ENCODE measurements around the gene AGAP1.

AGAP1 gene

DNA sequence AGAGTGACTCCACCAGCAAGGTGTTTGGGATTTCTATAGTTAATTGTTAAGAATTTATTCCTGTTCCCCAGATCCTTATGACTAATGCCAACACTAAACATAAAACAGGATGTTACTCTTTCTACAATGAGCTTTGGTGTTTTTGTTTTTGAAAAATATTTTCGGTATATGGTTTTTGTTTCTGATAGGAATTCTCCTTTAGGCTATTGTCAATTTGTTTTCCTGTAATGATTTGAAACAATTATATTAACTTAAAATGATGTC is 182.6 kb downstream of the AGAP1 start:
- H3K27ac Mint-ChIP-seq (ENCODE audit: low read depth): no peak overlapping the region
- DNase-seq (ENCODE audit: low spot score in 2 of 2) (no peak), ATAC-seq (replicated peaks; ENCODE audit: extremely low read depth, poor library complexity, severe bottlenecking) (no peak)
- H3K9me3 Mint-ChIP-seq: no peaks in the 10 kb centered on the region
- H3K4me3 Mint-ChIP-seq: no peak overlapping the region
- peaks cover 2% of the 10 kb centered on the region for H3K36me3 Mint-ChIP-seq (ENCODE audit: insufficient read depth)
- H3K27me3 Mint-ChIP-seq: peaks cover 5% of the 10 kb centered on the region
- peaks cover 18% of the 10 kb centered on the region for H3K4me1 Mint-ChIP-seq

GRCh38 chr2:235677276-235677788 is 183.5 kb downstream of the AGAP1 start:
- Mint-ChIP-seq H3K27ac (ENCODE audit: low read depth) (no peak overlapping the region), H3K36me3 (ENCODE audit: insufficient read depth) (peaks cover 2% of the 10 kb centered on the region), H3K4me1 (peaks cover 18% of the 10 kb centered on the region), H3K27me3 (no peaks in the 10 kb centered on the region), H3K4me3 (no peak overlapping the region), H3K9me3 (no peaks in the 10 kb centered on the region)
- no peak for ATAC-seq (replicated peaks; ENCODE audit: extremely low read depth, poor library complexity, severe bottlenecking)
- DNase-seq (ENCODE audit: low spot score in 2 of 2): no peak

DNA sequence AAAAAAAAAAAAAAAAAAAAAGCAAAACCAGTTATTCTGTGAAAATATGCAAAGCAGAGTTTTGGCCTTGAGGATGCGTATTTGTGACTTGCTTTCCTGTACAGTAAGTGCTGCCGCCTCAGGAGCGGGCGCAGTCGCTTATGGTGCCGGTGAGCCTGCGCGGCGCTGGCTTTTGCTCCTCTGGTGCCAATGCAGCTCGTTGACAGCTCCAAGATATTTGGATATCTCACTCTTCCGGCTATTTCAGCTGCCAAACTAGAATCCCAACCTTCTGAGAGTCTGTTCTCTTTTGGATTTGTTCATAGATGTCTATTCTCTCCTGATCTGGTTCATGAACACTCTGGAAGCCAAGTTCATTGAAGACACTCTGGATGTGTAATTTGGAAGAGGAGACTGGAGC is 184.1 kb downstream of the AGAP1 start:
- H3K9me3 Mint-ChIP-seq: no peaks in the 10 kb centered on the region
- H3K27ac Mint-ChIP-seq (ENCODE audit: low read depth): no peak overlapping the region
- ATAC-seq (replicated peaks; ENCODE audit: extremely low read depth, poor library complexity, severe bottlenecking) (no peak), DNase-seq (ENCODE audit: low spot score in 2 of 2) (no peak)
- peaks cover 2% of the 10 kb centered on the region for H3K36me3 Mint-ChIP-seq (ENCODE audit: insufficient read depth)
- no peak overlapping the region for H3K4me3 Mint-ChIP-seq
- peaks cover 18% of the 10 kb centered on the region for H3K4me1 Mint-ChIP-seq
- H3K27me3 Mint-ChIP-seq: no peaks in the 10 kb centered on the region

DNA sequence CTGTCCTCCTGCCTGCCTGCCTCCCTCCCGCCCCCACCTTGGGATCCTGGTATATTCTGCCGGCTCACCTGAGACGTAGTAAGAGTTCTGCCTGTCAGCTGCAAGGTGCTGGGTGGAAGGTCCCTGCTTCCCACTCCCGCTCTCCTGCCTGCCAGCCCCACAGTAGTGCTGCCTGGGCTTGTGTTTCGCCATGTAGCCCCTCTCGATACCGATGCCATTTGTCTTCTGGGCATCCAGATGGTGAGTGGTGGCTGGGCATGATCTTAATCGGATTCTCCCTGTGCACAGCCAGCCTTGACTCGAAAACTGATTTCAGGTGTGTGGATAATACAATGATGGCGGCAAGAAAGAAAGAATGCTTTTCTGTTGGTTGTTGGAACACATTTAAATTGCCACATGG is 184.9 kb downstream of the AGAP1 start:
- Mint-ChIP-seq H3K36me3 (ENCODE audit: insufficient read depth) (peaks cover 2% of the 10 kb centered on the region), H3K4me1 (peaks cover 20% of the 10 kb centered on the region), H3K27ac (ENCODE audit: low read depth) (no peak overlapping the region), H3K27me3 (no peaks in the 10 kb centered on the region), H3K4me3 (no peak overlapping the region), H3K9me3 (no peaks in the 10 kb centered on the region)
- ATAC-seq (replicated peaks; ENCODE audit: extremely low read depth, poor library complexity, severe bottlenecking): no peak
- no peak for DNase-seq (ENCODE audit: low spot score in 2 of 2)

GRCh38 chr2:235679471-235679870 is 185.6 kb downstream of the AGAP1 start:
- Mint-ChIP-seq H3K4me3 (no peak overlapping the region), H3K9me3 (no peaks in the 10 kb centered on the region), H3K27ac (ENCODE audit: low read depth) (peak overlapping the region; percentile 42), H3K27me3 (no peaks in the 10 kb centered on the region), H3K36me3 (ENCODE audit: insufficient read depth) (peaks cover 2% of the 10 kb centered on the region), H3K4me1 (peaks cover 18% of the 10 kb centered on the region)
- DNase-seq (ENCODE audit: low spot score in 2 of 2): no peak
- ATAC-seq (replicated peaks; ENCODE audit: extremely low read depth, poor library complexity, severe bottlenecking): no peak

DNA sequence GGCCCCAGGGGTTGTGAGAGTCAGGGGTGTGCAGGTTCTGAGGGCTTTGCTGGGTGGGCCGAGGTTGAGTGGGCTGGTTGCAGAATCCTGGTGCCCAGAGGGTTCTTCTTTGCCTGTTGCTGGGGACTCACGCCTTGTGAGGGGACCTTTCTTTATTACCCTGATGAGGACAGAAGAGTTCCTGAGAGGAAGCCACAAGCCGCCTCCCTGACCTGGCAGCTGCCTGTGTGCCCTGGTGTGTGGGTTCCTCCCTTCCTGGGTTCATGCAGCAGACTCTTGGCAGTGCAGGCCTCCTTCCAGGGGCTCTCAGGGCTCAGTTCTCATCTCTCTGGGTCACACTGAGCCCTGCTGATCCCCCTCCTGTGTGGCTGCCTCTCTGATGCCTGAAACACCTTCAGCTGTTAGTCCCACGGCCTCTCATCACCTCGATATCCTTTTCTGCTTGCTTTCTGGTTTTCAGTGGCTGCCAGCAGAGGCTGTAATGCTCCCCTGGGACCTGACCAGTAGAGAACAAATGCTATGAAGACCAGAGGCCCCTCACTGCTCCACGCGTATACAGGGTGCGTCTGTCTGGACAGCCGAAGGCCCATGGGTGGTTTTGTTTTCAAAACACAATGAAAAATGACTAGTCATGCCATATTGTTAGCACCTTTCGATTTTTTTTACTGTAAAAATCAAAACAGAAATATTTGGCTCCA is 191.3 kb downstream of the AGAP1 start:
- peak overlapping the region; percentile 87 for H3K27ac Mint-ChIP-seq (ENCODE audit: low read depth)

GRCh38 chr2:235688511-235689426 is 194.9 kb downstream of the AGAP1 start:
- H3K4me3 Mint-ChIP-seq: no peak overlapping the region
- H3K4me1 Mint-ChIP-seq: peaks cover 43% of the 10 kb centered on the region
- H3K9me3 Mint-ChIP-seq: no peaks in the 10 kb centered on the region
- ATAC-seq (replicated peaks; ENCODE audit: extremely low read depth, poor library complexity, severe bottlenecking): no peak
- H3K36me3 Mint-ChIP-seq (ENCODE audit: insufficient read depth): peaks cover 6% of the 10 kb centered on the region
- H3K27me3 Mint-ChIP-seq: no peaks in the 10 kb centered on the region
- no peak for DNase-seq (ENCODE audit: low spot score in 2 of 2)
- no peak overlapping the region for H3K27ac Mint-ChIP-seq (ENCODE audit: low read depth)

More for the DNA sequence above, 191.3 kb downstream of the AGAP1 start:
- ATAC-seq (replicated peaks; ENCODE audit: extremely low read depth, poor library complexity, severe bottlenecking) (peak; percentile 62), DNase-seq (ENCODE audit: low spot score in 2 of 2) (no peak)
- Mint-ChIP-seq H3K4me1 (peaks cover 41% of the 10 kb centered on the region), H3K27me3 (no peaks in the 10 kb centered on the region), H3K36me3 (ENCODE audit: insufficient read depth) (peaks cover 6% of the 10 kb centered on the region), H3K9me3 (no peaks in the 10 kb centered on the region), H3K4me3 (peak overlapping the region; percentile 70)

DNA sequence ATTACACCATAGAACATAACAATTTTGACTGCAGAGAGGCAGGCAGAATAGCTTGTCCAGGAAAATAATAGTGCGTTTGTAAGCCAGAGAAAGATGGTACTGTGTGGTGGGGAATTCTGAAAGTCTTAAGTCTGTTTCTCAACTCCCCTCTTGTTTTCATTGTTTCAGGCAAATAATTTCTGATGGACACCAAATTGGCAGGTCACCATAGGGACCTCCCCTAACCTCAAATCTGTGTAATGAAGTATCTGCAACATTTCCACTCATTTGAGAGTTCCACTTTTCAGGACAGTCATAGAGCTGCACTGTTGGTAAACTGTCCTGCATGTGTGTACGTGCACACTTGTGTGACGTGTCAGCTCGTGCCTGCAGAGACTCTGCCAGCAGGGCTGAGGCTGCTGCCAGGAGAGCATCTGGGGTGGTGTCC is 195.6 kb downstream of the AGAP1 start:
- no peak overlapping the region for H3K4me3 Mint-ChIP-seq
- no peak for DNase-seq (ENCODE audit: low spot score in 2 of 2)
- H3K27ac Mint-ChIP-seq (ENCODE audit: low read depth): no peak overlapping the region
- no peaks in the 10 kb centered on the region for H3K9me3 Mint-ChIP-seq
- ATAC-seq (replicated peaks; ENCODE audit: extremely low read depth, poor library complexity, severe bottlenecking): no peak
- H3K4me1 Mint-ChIP-seq: peaks cover 41% of the 10 kb centered on the region
- no peaks in the 10 kb centered on the region for H3K27me3 Mint-ChIP-seq
- H3K36me3 Mint-ChIP-seq (ENCODE audit: insufficient read depth): peaks cover 6% of the 10 kb centered on the region

- Mint-ChIP-seq H3K4me3 (no peak overlapping the region), H3K36me3 (ENCODE audit: insufficient read depth) (peaks cover 2% of the 10 kb centered on the region), H3K27ac (ENCODE audit: low read depth) (no peak overlapping the region), H3K27me3 (no peaks in the 10 kb centered on the region), H3K9me3 (no peaks in the 10 kb centered on the region), H3K4me1 (peaks cover 38% of the 10 kb centered on the region)
- DNase-seq (ENCODE audit: low spot score in 2 of 2): no peak
- ATAC-seq (replicated peaks; ENCODE audit: extremely low read depth, poor library complexity, severe bottlenecking): no peak
These were observed 196.4 kb downstream of the AGAP1 start for GRCh38 chr2:235690082-235690808.

GRCh38 chr2:235690809-235691450 is 197.1 kb downstream of the AGAP1 start:
- H3K4me1 Mint-ChIP-seq: peaks cover 37% of the 10 kb centered on the region
- ATAC-seq (replicated peaks; ENCODE audit: extremely low read depth, poor library complexity, severe bottlenecking) (no peak), DNase-seq (ENCODE audit: low spot score in 2 of 2) (no peak)
- H3K27me3 Mint-ChIP-seq: no peaks in the 10 kb centered on the region
- no peak overlapping the region for H3K27ac Mint-ChIP-seq (ENCODE audit: low read depth)
- H3K36me3 Mint-ChIP-seq (ENCODE audit: insufficient read depth): peaks cover 2% of the 10 kb centered on the region
- H3K4me3 Mint-ChIP-seq: no peak overlapping the region
- H3K9me3 Mint-ChIP-seq: no peaks in the 10 kb centered on the region

DNA sequence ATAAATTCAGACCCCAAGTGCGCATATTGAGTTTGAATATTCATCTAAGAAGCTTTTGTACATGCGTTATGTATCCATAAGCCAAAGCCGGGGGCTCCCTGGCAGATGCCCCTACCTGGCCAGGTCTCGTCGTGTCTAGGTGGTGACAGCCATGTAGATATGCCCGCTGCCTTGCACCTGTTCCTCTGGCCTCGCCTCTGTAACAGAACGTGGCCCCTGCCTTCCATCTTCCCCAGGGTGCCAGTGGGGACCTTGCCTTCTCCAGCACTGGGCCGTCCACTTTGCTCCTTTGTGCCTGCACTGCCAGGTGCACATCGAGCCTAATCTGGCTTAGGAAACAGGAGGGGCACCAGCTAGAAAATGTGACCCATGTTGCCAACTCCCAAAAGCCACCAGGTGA is 198.2 kb downstream of the AGAP1 start:
- Mint-ChIP-seq H3K27ac (ENCODE audit: low read depth) (no peak overlapping the region), H3K4me1 (peaks cover 32% of the 10 kb centered on the region), H3K4me3 (no peak overlapping the region), H3K27me3 (no peaks in the 10 kb centered on the region), H3K36me3 (ENCODE audit: insufficient read depth) (peaks cover 2% of the 10 kb centered on the region), H3K9me3 (no peaks in the 10 kb centered on the region)
- ATAC-seq (replicated peaks; ENCODE audit: extremely low read depth, poor library complexity, severe bottlenecking) (no peak), DNase-seq (ENCODE audit: low spot score in 2 of 2) (no peak)

DNA sequence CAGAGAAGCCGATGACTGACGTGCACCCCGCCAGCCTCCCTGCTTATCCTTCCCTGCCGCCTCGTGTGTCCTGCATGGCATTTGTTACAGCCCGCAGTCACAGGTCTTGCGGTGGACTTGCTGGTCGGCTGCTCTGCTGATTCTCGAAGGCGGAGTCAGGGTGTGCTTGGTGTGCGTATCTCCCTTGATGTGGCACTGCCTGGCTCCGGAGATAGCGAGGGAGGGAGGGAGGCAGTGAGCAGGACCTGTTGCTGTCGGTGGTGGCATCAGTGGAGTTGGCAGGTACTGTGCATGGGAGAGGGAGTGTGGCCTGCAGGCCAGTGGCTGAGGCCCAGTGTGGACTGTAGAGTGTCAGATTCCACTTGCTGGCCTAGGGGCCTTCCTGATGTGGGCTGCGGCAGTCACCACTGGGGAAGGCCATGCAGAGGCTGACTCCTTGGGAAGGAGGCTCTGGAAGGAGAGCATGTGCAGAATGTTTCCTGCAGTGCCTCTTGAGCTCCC is 198.9 kb downstream of the AGAP1 start:
- DNase-seq (ENCODE audit: low spot score in 2 of 2) (no peak), ATAC-seq (replicated peaks; ENCODE audit: extremely low read depth, poor library complexity, severe bottlenecking) (no peak)
- Mint-ChIP-seq H3K27me3 (no peaks in the 10 kb centered on the region), H3K36me3 (ENCODE audit: insufficient read depth) (peaks cover 2% of the 10 kb centered on the region), H3K4me3 (no peak overlapping the region), H3K27ac (ENCODE audit: low read depth) (no peak overlapping the region), H3K9me3 (no peaks in the 10 kb centered on the region), H3K4me1 (peaks cover 26% of the 10 kb centered on the region)
